GM21717 (cell line): Measurements from ENCODE around the gene DPM2.

Experiments used
- ATAC-seq: cut with Tn5 transposase; IDR thresholded peaks from one replicate; pipeline ENCODE4 v1.9.1; 2021; ENCODE audit warnings: mild to moderate bottlenecking, moderate library complexity; ENCODE audit not compliant: unreplicated experiment

DPM2 gene

DNA sequence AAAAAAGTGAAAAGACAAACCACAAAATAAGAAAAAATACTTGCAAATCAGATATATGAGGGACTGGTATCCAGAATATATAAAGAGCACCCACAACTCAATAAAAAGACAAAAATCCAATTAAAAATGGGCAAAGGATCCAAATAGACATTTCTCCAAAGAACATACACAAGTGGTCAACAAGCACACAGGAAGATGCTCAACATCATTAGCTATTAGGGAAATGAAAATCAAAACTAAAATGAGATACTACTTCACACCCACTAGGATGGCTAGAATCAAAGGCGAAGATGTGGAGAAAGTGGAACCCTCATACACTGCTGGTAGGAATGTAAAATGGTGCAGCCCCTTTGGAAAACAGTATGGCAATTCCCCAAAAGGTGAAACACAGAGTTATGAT lies 21.1 kb upstream of the DPM2 start:
- no peak for ATAC-seq

DNA sequence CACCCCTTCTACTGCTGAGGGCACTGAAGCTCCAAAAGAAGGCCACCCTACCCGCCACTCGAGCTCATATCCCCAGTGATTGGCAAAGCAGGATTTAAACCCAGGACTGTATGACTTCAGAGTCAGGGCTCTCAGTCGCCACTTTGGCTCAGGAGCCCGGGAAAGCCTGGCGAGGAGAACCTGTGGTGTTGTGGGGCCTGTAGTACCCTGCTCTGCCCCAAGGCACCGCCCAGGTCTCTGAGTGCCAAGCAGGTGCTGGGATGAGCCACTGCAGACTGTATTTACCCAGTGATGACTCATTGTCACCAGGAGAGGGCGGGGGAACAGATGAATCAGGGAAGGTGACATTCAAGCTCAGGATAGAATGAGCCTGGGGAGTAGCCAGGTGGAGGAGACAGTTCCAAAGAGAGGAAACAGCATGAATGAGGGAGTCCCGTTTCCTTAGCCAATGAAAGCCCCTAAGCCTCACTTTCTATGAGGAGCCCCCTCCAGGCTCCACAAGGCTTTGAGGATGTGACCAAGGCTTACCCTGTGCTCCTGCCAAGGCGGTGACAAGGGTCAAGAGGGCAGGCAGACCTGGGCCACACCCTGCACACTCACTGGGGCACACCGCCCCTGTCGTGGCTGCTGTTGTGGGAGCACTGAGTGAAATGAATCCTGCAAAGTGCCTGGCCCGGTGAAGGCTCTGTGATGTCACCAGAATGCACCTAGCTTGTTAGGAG lies 17.8 kb upstream of the DPM2 start:
- peak; percentile 66 for ATAC-seq

DNA sequence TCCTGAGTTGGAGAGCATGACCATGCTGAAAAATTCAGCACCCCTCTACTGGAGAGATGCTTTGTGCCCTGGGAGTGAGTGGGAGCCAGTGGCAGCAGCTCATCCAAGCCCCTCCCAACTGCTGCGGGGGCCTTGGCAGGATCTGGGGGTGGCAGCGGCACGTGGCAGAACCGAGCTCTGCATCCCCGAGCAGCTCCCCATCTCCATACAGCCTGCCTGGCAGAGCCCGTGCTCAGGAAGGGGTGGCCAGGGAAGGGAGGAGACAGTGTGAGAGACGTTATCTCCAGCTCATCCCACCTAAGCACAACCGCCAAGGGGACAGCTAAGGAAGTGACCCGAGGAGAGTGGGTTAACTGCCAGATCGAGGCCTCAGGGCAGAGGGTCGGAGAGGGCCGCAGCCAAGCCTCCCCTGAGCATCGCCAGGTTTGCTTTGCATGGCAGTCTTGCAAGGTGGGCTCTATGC lies 17.2 kb upstream of the DPM2 start:
- ATAC-seq = no peak

DNA sequence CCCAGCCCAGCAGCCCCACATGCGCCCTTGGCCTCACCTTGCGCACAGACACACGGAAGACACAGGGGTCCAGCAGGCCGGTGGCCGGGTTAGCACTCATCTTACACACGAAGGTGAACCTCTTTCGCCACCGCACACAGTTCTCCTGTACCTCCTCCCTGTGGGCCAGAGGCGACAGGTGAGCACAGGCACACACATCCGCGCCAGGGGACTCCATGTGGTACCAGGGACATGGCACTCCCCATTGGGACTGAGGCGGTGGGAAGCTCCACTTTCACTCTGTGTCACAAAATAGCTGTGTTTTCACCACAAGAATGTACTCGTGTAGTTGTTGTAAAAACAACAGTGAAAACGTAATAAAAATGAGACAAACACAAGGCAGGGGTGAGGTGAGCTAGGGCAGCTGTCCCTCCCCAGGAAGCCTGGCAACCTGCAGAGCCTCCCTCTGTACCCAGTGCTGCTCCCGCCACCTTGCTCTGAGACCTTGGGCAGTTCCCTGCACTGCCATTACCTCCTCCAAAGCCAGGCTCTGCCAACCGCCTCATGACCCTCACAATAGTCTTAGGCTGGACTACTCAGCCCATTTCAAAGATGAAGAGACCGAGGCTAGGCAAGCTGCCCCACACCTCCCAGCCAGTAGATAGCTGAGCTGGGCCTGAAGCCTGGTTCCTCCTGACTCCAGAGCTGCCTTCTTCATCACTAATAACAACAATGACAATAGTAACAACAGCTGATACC lies 16.3 kb upstream of the DPM2 start:
- ATAC-seq = no peak

DNA sequence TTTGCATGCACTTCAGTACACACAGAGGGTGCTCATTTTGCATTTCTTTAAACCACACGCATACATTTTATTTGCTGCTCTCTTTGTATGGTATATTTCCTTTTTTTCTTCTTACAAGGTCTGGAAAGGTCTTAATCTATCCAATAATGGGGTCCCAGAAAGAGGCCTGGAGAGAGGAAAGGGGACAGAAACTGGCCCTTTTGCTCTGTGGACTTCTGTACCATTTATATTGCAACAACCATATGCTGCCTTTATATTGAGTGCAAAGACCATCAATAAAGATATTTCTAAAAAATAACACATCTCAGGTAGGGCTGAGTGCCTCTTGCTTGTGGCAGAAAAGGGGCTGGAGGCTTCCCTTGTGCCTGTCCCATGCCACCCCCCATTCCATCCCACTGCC lies 15.5 kb upstream of the DPM2 start:
- no peak for ATAC-seq

DNA sequence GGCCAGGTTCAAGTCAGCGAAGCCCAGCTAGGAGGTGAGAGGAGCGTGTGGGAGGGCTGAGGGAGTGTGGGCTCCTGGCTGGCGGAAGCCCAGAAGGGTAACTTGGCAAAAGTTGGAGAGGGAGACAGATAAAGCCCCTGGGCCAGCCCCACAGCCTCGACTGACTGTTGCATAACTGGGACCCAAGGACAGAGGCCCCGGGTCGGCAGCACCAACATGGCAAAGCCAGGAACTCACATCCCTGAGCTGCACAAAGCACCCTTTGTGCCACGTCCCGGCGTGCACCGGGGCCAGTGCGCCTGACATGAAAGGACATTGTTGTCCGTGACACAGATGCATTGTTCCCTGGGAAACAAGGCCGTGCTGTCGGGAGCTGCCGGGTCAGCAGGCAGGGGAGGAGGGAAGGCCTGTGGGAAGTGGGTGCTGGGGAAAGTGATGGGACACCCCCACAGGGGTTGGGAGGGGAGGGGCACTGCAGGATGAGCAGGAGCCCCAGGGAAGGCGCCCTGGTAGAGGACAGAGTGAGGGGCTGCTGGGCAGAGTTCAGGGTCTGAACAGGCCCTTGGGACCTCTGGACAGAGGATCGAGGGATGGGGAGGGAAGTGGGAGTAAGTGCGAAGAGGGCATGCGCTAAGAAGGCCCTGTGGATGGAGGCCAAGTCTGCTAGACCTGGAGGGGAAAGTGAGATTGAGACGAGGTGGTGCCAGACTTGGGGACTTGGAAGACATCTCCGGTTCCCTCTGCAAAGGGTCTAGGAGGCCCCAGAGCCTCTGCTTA lies 13.0 kb upstream of the DPM2 start:
- ATAC-seq = no peak

DNA sequence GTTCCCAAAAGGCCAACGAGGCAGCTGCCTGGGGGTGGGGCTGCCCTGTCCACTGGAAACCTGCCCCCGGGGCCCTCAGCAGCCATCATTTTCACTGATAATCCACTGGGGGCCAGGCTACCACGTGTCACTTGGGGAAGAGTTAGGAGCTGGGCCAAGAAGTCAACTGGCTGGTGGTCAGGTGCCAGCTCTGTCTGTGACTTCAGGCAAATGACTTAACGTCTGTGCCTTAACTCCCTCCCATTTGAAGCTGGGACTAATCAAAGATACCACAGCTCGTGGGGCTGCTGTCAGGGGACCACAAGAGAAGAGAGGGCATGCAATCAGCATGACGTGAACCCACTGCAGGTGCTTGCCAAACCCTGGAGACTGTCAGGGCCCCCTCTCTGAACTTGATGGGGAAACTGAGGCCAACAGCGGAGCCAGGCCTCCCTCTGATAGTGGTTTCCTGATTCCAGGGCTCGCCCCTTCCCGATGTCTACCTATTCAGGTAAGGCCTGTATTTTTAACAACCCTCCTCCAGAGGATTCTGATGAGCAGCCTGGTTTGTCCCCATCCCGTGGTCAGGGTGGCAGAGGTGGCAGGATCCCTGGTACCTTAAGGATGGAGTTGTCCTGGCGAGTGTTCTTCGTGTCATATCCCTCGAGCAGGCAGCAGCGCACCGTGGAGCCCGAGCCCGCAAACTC lies 12.3 kb upstream of the DPM2 start:
- ATAC-seq = no peak

DNA sequence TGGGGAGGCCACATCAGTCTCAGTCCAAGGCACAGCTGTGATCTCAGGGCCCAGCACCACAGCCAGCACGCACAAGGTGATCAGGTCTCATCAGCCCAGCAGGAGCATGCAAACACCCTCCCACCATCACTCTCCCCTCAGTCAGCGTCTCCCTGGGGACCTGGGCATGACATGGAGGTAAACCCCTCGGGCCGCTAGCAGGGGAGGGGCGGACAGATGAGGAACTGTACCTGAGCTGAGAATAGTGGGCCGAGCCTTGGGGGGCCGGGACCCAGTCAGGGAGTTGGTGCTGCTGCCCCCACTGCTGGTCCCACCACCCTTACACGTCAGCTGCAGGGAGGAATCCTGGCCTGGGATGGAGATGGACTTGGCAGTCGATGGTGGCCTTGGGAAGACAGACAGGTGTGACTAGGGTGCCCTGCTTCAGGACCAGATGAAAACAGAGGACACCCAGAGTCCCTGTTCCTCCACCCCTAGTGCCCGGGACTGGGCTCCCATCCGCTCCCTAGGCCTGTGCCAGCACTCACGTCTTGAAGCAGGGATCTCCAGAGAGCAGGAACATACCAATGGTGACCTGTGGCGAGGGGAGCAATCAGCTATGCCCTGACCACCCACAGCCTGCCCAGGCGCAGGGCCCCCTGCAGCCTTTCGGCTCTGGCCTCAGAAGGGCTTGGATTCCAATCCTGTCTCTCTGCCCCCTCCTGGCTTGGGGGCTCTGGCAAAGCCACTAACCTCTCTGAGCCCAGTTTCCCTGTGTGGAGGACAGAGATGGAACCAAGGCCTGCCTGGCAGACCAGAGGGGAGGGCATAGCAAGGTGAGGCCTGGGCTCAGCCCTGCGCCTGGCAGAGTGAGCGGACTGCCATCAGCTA lies 10.4 kb upstream of the DPM2 start:
- ATAC-seq = no peak

DNA sequence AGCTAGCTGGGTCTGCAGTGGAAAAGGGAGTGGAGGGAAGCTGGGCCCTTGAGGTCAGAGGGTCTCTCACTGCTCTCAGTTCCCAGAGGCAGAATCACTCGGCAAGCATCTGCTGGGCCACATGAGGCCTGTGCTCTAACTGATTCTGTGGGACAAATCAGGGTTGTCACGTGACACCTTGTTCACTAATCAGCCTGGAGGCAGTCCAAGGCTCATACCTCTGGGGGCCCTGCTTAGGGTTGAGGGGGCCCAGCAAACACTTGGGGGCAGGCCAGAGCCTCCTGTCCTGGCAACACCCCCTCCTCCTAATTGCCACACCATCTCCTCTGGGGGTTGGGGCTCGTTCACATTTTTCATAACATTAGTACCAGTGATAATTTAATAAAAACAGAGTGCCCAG lies 9.1 kb upstream of the DPM2 start:
- no peak for ATAC-seq

DNA sequence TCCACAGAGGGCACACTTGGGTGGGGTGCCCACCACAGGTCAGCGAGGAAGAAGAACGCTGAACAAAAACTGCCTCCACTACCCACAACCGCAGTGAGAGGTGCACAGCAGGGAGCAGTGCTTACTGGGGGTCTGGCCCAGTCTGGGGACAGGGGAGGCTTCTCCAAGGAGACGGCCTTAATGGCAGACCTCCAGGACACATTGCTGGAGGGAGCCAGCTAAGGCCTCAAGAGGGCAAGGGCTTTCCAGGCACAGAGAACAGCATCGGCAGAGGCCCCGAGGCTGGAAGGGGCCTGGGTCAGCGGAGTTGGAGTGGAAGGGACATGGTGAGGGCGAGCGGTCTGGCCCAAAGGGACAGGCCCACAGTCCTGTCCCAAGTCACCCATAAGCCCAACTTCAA lies 8.3 kb upstream of the DPM2 start:
- no peak for ATAC-seq

DNA sequence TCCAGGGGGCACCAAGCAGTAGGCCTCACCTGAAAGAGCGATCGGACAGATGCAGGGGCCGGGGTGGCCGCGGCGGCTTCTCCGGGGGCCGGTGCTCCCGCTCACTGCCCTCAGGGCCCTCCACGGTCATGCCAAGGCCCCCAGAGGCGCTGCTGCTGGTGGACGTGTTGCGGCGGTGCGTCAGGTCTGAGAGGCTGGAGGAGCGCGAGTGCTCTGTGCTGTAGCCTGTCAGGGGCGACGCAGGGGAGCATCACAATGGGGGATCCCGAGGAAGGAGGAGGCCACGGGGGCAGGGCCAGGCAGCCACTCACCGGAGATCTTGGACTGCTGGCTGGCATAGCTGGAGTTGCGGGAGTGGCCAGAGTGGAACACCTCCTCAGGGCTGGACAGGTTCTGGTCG lies 7.7 kb upstream of the DPM2 start:
- no peak for ATAC-seq

DNA sequence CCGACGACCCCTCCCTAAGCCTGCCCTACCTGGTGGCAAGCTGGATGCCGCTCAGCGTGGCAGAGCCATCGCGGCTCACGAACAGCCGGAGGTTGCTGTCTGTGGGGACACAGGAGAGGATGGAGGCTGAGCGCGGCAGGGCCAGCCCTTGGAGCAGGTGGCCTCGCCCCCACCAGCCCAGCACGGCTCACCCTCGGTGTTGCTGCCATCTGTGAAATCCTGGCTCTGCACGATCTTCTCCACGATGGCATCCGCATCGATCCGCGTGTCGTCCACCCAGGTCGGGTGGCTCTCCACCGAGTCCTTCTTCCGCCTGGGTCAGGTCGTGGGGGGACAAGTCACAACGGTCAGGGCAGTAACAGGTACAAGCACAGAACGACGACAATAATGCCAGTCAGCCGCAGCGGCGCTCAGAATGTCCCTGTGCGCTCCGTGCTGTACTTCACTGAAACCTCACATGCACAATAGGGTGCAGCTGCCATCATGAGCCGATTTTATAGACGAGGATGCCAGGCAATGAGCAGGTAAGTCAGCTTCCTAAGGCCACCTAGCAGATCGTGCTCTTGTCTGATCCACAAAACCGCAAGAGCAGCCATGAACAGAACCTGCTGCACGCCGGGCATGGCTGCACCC lies 7.0 kb upstream of the DPM2 start:
- ATAC-seq = no peak

DNA sequence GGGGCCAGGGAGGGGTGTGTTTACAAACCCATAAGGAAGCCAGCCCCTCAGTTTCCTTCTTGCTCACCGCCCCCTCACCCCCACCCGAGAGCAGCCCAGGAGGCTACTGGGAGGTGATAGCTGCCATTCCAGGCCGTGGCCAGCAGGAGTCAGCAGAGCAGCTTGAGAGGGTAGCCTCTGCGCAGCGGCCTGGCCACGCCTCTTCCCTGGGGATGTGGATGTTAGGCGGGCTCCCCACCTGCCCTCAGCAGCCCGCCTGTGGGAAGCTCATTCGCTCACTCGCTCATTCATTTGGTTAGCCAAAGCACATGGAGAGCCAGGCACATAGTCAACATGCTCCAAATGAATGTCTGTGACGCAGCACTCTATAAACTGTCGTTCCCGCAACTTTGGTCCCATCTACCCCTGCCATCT lies 6.1 kb upstream of the DPM2 start:
- ATAC-seq = no peak

DNA sequence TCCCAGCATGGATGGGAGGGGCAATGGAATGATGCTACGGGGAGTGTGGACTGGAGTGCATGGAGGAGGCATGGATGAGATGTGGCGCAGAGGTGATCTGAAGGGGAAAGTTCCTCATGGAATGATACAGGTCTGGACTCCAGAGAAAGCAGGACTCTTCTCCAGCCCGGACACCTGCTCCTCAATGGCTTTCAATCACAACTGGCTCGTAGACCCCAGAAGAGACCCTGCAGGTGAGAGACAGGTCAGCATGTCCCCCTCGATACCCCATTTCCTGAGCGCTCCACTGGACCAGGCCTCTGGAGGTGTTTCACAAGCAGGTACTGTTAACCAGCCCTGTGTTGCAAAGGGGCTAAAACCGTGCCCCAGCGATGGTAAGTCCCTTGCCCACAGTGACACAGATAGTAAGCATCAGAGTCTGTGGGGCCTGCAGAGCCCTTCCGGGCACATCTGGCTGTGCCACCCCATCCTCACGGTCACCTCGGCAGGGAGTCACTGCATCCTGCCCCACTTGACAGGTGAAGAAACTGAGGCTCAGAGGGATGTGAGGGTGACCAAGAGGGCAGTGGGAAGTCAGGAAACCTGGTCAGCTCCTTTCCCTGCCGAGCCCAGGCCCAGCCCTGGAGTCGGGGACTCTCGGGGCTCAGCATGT lies 5.5 kb upstream of the DPM2 start:
- no peak for ATAC-seq

DNA sequence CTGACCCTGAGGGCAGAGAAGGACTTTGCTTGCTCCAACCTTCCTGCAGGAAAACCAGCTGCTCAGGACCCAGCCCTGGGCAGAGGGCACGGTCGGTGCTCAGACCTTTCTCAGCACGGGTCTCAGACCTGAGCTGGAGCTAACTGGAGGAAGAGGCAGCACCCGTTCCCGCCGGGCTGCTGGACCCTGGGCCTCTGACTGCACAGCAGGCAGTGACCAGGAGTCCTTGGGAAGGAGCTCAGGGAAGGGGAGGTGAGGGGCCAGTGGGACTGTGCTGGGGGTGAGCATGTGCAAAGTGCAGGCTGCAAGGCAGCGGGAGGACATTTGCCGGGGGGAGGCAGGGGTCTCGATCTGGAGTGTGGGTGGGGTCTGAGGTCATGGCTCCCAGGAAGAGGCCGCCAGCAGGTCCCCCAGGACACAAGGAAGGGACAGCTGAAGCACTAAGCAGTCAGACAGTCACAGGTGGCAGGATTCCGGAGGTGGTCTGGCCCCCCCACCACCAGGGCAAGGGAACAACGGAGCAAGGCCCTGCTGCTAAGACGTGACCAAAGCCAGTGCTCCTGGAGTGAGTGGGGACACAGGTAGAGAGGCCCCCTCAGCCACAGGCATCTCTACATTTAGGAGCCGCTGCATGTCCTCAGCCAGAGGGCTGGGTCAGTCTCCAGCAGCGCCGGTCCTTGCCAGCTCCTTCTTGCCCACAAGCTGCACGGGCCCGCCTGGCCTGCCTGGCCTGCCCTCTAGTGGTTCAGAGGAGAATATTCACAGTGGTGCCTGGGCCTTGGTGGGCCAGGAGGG lies 4.8 kb upstream of the DPM2 start:
- no peak for ATAC-seq

DNA sequence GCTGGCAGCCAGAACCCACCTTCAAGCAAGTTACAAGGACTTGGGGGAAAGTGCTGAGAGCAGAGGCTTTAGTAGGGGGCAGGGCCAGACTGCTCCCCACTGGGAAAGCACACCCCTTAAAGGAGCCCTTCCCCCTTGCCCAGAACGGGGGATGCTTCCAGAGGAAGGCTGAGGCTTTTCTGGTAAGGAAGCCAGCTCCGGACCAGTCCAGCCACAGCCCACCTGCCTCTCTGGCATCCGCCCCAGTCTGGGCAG lies 4.2 kb upstream of the DPM2 start:
- ATAC-seq = no peak

DNA sequence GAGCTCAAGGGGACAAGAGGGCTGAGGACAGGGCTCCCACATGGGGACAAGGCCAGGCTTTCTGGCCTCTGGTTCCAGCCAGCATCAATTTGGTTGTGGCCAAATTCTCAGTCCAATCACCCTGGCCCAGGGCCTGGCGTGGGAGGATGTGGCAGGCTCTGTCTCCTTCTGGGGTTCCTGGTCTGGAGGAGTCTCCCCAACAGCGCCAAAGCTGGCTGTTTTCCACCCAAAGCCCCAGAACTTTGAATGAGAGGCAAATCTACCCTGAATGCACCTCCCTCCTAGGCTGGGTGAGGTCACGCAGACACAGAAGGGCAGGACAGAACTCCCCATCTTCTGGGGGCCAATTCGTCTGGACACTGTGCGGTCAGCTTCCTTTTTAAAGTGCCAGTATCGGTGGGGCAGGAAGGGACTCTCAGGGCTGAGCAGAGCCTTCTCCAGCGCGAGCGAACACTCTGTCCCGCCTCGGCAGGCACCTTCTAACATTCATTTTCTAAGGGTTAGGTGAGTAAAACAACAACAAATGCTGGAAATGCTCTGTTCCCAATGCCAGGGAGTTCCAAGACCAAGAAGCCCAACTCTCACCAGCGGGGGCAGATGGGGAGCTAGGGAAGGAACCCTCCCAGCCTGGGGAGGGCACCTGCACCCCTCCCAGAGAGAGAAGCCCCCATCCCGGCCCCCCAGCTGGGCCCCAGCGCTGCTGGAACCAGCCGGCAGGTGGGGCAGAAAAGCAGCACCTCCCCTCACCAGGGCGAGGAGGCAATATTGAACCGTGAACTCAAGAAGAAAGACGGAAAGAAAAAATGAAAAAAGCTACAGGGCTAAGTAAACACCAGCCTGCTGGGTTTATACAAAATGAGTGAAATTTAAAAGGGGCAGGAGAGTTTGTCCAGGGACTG lies 3.7 kb upstream of the DPM2 start:
- no peak for ATAC-seq

DNA sequence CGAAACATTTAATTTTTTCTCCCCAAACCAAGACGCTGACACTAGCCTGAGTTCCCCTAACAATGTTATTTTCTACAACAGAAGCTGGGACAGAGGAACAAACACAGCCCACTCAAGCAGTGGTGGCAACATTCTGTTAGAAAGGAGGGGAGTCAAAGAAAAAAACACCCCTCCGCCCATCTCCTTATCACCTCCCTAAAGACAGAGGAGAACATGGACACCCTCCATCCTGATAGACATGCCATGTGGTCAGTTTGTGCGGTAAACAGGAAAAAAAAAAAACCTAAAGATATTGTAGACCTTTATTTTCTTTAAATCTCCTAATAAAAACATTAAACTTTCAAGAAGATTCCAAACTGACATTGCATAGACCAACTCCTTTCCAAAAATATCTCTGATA lies 2.9 kb upstream of the DPM2 start:
- no peak for ATAC-seq
